NCI-H1417 (cell line): ENCODE results near the gene RPS5.
"Not testable (repeated sequence)": the region's sequence is repeated elsewhere in the genome, so short reads cannot be mapped to it uniquely, and the experiment has no call there.

Experiments used
- DNase-seq, 3 experiments: peaks; one replicate each; lab custom pipeline; 2025; lab: John Stamatoyannopoulos, UW

RPS5 gene

GRCh38 chr19:58406818-58407657, 20.0 kb downstream of the RPS5 start:
- DNase-seq, result peak in 1 of 3 experiments; percentile 22

- peak in 2 of 3 experiments; percentile 51 to 68 for DNase-seq
Measured at GRCh38 chr19:58407658-58408151, 20.6 kb downstream of the RPS5 start.

GRCh38 chr19:58408152-58409009, 21.3 kb downstream of the RPS5 start, which contains the start of gene ZNF584:
Gene ZNF584 (plus strand): TSS chr19:58408649. CDS start chr19:58409148, 499 bp downstream.
- peak; percentile 93 to 97 (median 96) for DNase-seq

- DNase-seq, result peak in 2 of 3 experiments; percentile 50 to 53
Measured at GRCh38 chr19:58409010-58409790, 22.1 kb downstream of the RPS5 start.

- no peak for DNase-seq
Measured at GRCh38 chr19:58416604-58417003, 29.5 kb downstream of the RPS5 start.

GRCh38 chr19:58417071-58417470, 30.0 kb downstream of the RPS5 start:
- DNase-seq, result no peak

GRCh38 chr19:58428617-58429016, 41.5 kb downstream of the RPS5 start:
- no peak for DNase-seq

GRCh38 chr19:58429745-58430144, 42.7 kb downstream of the RPS5 start:
- DNase-seq, result no peak

GRCh38 chr19:58434217-58434616, 47.1 kb downstream of the RPS5 start:
- DNase-seq, result no peak

- peak; percentile 90 to 98 (median 98) for DNase-seq
Measured at GRCh38 chr19:58439576-58440554, 52.8 kb downstream of the RPS5 start, which contains the start of gene ZNF132. Gene ZNF132 (minus strand): TSS chr19:58440153. CDS start chr19:58439821, 332 bp downstream.

GRCh38 chr19:58440556-58440955, 53.5 kb downstream of the RPS5 start:
- DNase-seq, result no peak

GRCh38 chr19:58442986-58443385, 55.9 kb downstream of the RPS5 start:
- not testable (repeated sequence) for DNase-seq
